Muscle of leg (tissue), 11 donors: ENCODE data around the gene BRF1. TPM values are rescaled to one million over a fixed set of nuclear protein-coding genes. Genes with fewer than 3 reads are reported as not detected.
"Not testable (repeated sequence)": the region's sequence is repeated elsewhere in the genome, so short reads cannot be mapped to it uniquely, and the experiment has no call there.

Experiments
- DNase-seq: peaks from one replicate; pipeline ENCODE4 v3.0.0; 2013
- H3K27ac ChIP-seq: one replicate; pipeline ENCODE4 v1.5.1; 2013; ENCODE audit warnings: mild to moderate bottlenecking, low read length, control low read depth
- H3K27me3 ChIP-seq: one replicate; pipeline ENCODE4 v1.6.1; 2013; ENCODE audit warnings: low read length; ENCODE audit not compliant: control insufficient read depth, insufficient read depth
- H3K36me3 ChIP-seq: one replicate; pipeline ENCODE4 v1.6.1; 2013; ENCODE audit warnings: low read length; ENCODE audit not compliant: control insufficient read depth, insufficient read depth
- H3K4me1 ChIP-seq: one replicate; pipeline ENCODE4 v1.6.1; 2013; ENCODE audit warnings: low read length; ENCODE audit not compliant: control insufficient read depth, insufficient read depth
- H3K4me3 ChIP-seq: one replicate; pipeline ENCODE4 v1.5.1; 2013; ENCODE audit warnings: low read length, control low read depth
- H3K9me3 ChIP-seq: replicated peaks from 2 replicates; pipeline ENCODE4 v1.6.1; 2013; ENCODE audit warnings: low read depth, low read length; ENCODE audit not compliant: control insufficient read depth
- WGBS: methylation state at CpG from one replicate; pipeline ENCODE4 v1.1.5; 2013; ENCODE audit warnings: missing lambda C conversion rate; ENCODE audit not compliant: insufficient coverage; 5-methylcytosine and 5-hydroxymethylcytosine counted together
- polyA plus RNA-seq, 8 donors: library from polyadenylated mRNA; unstranded; fragments of 120-200 nt; gene quantifications; one replicate each; pipeline versions ENCODE4 v1.2.1 to v1.2.3, GENCODE V29; 2013; ENCODE audit warnings: inconsistent platforms in 1 of 8, low replicate concordance in 1 of 8; ENCODE audit not compliant: insufficient read length in 8 of 8, insufficient read depth in 1 of 8
- total RNA-seq: library from RNA; stranded (reverse); fragments of 120-200 nt; gene quantifications from one replicate; pipeline ENCODE4 v1.2.4, GENCODE V29; 2013

BRF1 gene
- total and polyA plus RNA-seq, 9 donors, result 25.3 to 31.3 (median 28.1) TPM

DNA sequence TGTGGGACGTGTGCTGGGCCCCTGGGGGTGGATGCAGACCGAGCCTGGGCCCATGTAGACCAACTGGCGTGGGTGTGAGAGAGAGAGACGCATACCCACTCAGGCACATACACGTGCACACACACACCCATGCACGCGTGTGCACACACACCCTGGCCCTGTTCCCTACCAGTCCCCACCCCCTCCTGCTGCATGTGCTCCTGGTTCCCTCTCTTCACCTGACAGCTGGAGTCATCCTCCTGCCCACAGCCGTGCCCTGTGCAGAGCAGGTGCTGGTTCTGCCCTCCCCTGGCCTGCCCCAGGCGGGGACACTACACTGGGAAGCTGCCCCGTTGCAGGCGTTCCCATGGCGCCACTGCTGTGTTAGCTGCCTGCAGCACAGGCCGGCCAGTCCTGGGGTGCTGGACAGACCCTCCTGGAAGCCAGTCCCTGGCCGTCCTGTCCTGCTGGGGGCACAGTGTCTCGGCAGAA is 32.3 kb upstream of the BRF1 start:
- Histone ChIP-seq H3K4me1 (peaks cover 86% of the 10 kb centered on the region), H3K27ac (peak overlapping the region; percentile 82), H3K4me3 (no peak overlapping the region), H3K36me3 (peaks cover 2% of the 10 kb centered on the region), H3K9me3 (no peaks in the 10 kb centered on the region), H3K27me3 (no peaks in the 10 kb centered on the region)
- peak; percentile 55 for DNase-seq
- 72% methylated on average over 11 of the region's 15 CpGs for WGBS

DNA sequence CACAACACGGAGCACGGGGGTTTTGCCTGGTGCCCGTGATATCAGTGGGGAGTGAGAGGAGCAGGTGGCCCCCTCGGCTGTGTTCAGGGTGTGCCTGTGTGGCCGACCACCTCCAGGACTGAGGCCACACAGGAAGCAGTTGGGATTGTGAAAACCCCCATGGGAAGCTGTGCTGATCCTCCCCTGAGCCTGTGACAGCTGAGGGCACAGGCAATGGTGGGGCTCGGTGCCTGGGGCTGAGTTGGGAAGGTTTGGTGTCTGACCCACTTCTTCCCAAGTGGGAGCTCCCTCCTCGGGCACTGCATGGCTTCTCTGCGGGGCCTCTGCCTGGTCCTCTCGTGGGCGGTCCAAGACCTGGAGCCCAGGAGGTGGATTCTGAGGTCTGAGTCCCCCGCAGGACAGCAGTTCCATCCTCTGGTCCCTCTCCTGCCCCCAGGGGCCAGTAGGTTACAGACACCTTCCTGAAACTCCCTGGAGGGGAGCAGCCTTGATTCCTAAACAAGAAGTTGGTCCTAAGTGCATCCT is 31.6 kb upstream of the BRF1 start:
- no peaks in the 10 kb centered on the region for H3K9me3 ChIP-seq
- WGBS, result 65% methylated on average over 5 of the region's 11 CpGs
- peak overlapping the region; percentile 82 for H3K27ac ChIP-seq
- peaks cover 86% of the 10 kb centered on the region for H3K4me1 ChIP-seq
- H3K36me3 ChIP-seq, result peaks cover 2% of the 10 kb centered on the region
- H3K27me3 ChIP-seq, result no peaks in the 10 kb centered on the region
- peak; percentile 10 for DNase-seq
- H3K4me3 ChIP-seq, result no peak overlapping the region

DNA sequence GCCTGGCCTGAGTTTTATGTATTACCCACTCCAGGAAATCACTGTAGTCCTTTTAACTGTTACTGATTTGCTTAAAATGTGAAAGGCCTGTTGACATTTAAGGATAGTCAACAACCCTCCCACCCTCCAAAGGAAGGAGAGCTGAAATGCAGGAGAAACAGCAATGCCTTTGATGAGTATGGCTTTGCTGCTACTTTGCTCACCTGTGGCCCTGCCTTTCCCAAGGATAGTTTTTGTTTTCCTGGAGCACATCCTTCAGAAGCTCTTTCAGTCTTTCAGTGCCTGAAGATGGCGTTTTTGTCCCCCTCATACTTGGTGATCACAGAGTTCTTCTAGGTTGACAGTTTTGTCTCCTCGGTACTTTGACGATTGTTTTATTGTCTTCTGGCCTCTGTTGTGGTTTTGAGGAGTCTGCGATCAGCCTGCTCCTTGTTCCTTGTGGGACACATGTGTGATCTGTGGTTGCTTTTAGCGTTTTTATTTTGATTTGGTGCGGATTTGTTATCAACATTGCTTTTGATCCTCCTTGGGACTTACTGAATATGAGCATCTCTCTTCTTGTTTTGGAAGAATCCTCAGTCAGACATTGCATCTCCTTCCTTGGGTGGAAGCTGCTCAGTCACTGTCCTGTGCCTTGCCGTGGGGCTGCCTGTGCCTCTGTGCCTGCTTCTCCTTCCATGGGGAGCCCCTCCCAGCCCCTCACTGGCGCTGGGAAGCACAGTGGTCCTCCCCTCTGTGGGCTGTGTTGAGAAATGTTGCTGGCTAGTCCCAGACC is 31.0 kb upstream of the BRF1 start:
- Histone ChIP-seq H3K4me3 (no peak overlapping the region), H3K9me3 (no peaks in the 10 kb centered on the region), H3K36me3 (no peaks in the 10 kb centered on the region), H3K27ac (no peak overlapping the region), H3K27me3 (no peaks in the 10 kb centered on the region), H3K4me1 (peaks cover 87% of the 10 kb centered on the region)
- 92% methylated on average over 2 of the region's 8 CpGs for WGBS
- DNase-seq, result no peak

DNA sequence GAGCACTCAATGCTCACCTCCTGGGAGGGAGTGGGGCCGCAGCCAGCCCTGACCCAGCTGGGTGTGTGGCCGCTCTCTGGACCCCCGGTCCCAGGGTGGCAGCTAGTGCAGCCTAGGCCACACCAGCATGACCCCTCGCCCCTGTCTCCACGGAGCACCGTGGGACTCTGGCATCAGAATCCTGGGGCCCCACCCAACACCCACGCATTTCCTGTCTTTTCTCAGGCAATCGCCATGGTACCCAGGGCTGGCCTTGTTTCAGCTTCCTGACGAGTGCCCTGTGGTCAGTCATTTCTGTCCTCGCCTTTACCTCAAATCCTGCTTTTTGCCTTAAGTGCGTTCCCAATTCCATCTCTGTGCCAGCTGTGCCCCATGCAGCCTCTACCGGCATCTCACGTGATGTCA is 29.7 kb upstream of the BRF1 start:
- peaks cover 87% of the 10 kb centered on the region for H3K4me1 ChIP-seq
- no peak overlapping the region for H3K27ac ChIP-seq
- no peaks in the 10 kb centered on the region for H3K27me3 ChIP-seq
- H3K4me3 ChIP-seq, result no peak overlapping the region
- H3K9me3 ChIP-seq, result no peaks in the 10 kb centered on the region
- 73% methylated on average over 12 of the region's 13 CpGs for WGBS
- no peaks in the 10 kb centered on the region for H3K36me3 ChIP-seq
- peak; percentile 3 for DNase-seq

DNA sequence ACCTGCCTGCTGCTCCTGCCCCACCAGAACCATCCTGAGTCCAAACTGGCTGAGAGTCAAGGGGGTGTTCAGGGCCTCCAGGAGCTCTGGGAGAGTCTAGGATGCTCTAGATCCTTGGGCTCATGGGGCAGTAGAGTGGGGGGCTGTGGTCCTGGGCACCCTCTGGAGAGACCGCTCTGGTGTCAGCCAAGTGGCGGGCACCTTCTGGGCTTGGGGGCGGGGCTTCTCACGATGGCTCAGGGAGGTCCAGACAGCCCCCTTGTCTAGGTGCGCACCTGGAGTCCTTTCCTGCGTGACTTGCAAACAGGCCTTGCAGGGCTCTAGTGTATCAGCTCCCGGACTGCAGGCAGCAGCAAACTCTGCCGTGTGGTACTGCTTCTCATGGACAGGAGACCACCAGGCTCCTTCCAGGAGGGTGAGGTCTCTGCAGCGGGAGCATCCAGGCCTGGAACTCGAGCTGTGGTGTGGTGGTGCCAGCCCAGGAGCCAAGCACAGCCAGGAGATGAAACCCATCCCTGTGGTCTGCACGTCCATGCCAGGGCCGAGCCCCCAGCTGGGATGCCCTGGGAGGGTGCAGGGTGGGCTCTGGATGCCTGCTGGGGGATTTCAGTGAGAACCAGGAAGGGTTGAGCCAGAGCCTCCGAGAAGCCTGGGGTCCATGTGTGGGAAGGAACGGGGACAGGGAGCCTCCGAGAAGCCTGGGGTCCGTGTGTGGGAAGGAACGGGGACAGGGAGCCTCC is 28.8 kb upstream of the BRF1 start:
- Histone ChIP-seq H3K27ac (no peak overlapping the region), H3K36me3 (no peaks in the 10 kb centered on the region), H3K4me1 (peaks cover 87% of the 10 kb centered on the region), H3K4me3 (no peak overlapping the region), H3K9me3 (no peaks in the 10 kb centered on the region), H3K27me3 (no peaks in the 10 kb centered on the region)
- WGBS, result 82% methylated on average over 17 of the region's 17 CpGs
- DNase-seq, result peak; percentile 0

DNA sequence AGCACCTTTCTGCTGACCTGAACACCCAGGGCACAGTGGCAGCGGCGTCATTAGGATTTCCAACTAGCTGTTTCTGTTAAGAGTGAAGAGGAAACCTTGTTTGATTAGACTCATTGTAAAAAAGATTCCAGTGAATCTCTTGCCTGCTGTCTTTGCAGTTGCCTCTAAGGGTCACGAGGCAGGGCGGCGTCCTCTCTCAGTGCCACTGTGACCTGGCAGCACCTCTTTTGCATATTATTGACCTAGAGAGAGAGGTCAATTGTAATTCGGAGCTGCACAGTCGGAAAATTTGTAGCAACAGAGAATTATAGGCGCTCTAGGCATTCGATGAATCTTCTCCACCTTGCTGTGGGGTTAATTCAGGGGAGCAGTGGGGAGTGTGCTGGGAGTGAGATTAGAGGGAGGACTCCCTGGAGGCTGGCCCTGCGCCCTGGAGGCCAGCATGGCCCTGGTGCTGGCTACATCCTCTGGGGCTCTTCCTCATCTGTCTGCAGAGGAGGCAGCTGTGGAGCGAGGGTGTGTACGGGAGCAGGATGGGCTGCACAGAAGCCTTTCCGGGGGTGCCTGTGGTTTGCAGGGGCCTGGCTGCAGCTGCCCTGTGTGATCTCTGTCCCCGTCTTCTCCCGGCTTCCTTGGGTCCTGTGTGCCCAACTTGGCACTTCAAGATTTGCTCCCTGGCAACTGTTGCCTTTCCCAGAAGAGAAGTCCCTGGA is 28.0 kb upstream of the BRF1 start:
- H3K4me3 ChIP-seq, result no peak overlapping the region
- 78% methylated on average over 13 of the region's 15 CpGs for WGBS
- H3K27ac ChIP-seq, result no peak overlapping the region
- H3K9me3 ChIP-seq, result no peaks in the 10 kb centered on the region
- H3K27me3 ChIP-seq, result no peaks in the 10 kb centered on the region
- peak; percentile 2 for DNase-seq
- H3K36me3 ChIP-seq, result no peaks in the 10 kb centered on the region
- peaks cover 87% of the 10 kb centered on the region for H3K4me1 ChIP-seq

DNA sequence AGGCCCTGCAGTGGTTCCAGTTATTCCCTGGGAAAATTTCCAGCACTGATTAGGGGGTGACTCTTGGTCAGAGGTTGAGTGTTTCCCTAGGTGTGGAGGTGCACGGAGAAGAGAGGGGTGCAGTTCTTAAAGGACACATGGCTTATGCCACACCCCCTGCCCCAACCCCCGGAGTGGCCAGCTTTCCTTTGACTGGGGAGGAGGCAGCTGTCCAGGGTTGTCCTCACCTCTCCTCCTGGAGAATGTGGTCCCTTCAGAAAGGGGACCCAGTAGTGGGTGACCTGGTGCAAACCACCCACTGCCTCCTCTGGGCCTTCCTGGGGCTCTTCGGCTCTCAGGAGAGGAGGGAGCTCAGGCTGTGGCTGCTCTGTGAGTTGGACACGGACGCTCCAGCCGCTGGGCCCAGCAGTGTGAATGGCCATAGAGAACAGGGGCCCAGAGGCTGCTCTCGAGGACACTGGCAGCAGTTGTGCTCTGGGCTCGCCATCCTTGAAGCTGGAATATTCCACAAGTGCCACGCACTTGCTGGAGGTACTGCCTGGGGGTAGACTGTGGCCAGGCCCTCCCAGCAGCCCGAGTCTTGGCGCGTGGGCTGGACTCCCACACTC is 27.4 kb upstream of the BRF1 start:
- Histone ChIP-seq H3K4me1 (peaks cover 87% of the 10 kb centered on the region), H3K27me3 (no peaks in the 10 kb centered on the region), H3K9me3 (no peaks in the 10 kb centered on the region), H3K36me3 (no peaks in the 10 kb centered on the region), H3K27ac (no peak overlapping the region), H3K4me3 (no peak overlapping the region)
- peak; percentile 2 for DNase-seq
- WGBS, result 83% methylated on average over 8 of the region's 12 CpGs

DNA sequence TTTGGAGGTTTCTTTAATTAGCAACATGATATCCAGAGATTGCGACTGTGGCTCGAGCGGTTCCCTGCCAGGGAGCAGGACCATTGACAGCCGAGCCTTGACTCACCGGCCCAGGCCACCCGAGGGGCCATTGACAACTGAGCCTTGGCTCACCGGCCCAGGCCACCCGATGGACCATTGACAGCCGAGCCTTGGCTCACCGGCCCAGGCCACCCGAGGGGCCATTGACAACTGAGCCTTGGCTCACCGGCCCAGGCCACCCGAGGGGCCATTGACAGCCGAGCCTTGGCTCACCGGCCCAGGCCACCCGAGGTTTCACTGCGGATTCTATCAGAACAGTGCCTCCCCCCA is 26.9 kb upstream of the BRF1 start:
- not testable (repeated sequence) for H3K36me3 ChIP-seq, H3K27me3 ChIP-seq, H3K9me3 ChIP-seq, DNase-seq, H3K4me3 ChIP-seq
- 52% methylated on average over 17 of the region's 17 CpGs for WGBS
- Histone ChIP-seq H3K4me1 (peaks cover 87% of the 10 kb centered on the region), H3K27ac (peak overlapping the region; percentile 86)

DNA sequence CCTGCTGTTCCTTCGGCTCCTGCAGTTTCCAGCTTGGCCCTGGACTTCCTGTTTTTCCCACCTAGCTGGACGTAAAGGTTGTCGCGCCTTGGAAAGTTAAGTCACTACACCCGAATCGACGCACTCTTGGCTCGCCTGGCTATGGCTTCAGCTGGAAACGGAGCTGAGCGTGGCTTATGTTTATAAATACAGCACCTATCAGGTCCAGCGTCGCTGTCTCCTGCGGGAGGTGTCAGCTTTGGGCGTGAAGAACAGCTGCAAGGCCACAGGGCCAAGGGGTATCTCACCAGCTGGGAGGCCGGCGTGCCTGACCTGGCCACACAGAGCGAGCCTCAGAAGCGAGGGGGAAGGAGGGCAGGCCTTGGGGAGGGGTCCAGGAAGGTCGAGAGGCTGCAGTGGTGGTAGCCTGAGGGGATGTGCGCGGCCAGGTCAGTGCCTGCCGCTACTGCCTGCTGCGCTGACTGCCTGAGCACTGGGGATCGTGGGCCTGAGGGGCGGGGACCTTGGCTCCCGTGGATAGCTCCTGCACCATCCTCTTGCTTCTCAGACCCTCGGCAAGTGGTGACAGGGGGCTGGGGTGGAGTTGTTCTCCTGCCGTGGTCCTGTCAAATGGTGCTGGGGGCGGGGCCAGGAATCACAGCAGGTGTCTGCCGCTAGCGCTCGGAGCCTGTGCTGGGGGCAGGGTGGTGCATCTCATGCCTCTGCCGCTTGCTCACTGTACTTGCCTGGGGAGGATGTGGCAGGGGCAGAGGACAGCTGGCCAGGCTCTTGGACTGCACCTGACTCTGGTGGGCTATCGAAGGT is 26.3 kb upstream of the BRF1 start:
- Histone ChIP-seq H3K36me3 (no peaks in the 10 kb centered on the region), H3K4me3 (no peak overlapping the region), H3K27me3 (no peaks in the 10 kb centered on the region), H3K27ac (peak overlapping the region; percentile 86), H3K9me3 (no peaks in the 10 kb centered on the region), H3K4me1 (peaks cover 81% of the 10 kb centered on the region)
- peak; percentile 68 for DNase-seq
- WGBS, result 57% methylated on average over 23 of the region's 34 CpGs
